HG02943 (cell line): ENCODE results near the gene HIPK2.

Experiments
- ATAC-seq: cut with Tn5 transposase; IDR thresholded peaks from one replicate; pipeline ENCODE4 v1.9.1; 2021; ENCODE audit warnings: mild to moderate bottlenecking, low read depth, moderate library complexity; ENCODE audit not compliant: unreplicated experiment

HIPK2 gene

GRCh38 chr7:139658908-139659675 lies 118.7 kb downstream of the HIPK2 start:
- no peak for ATAC-seq

DNA sequence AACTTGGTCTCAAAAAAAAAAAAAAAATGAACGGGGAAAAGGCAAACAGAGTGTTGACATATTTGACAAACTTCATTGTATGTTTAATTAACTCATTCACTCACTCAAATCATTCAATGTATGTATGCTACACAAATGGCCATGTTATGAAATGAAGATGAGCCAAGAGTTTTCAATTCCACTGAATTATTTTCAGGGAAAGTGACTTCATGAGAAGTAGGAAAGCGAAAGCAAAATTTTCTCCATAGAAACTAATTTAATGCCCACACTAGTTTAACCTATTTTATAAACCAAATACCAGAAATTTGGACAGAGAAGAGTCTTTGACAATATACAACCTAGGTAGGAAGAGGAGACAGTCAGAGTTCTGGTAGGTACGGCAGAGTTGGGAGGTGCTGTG lies 119.5 kb downstream of the HIPK2 start:
- no peak for ATAC-seq

- ATAC-seq = no peak
Observed at GRCh38 chr7:139657725-139658124, 120.1 kb downstream of the HIPK2 start.

DNA sequence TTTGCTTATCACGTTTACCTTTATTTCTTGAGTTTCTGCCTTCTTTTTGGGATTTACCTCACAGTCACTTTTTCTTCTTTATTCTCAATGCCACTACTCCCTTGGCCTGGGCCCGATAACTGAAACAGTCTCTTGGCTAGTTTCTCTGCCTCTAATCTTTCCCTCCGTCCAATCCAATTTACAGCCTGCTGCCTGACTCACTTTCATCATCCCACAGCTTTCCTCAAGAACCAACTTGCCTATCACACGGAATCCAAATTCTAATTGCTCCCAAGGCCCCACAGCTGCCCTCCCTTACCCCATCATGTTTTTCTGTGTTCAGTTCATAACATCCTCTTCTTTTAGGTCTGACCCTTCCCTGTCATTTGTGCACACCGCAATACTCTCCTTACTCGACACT lies 121.4 kb downstream of the HIPK2 start:
- no peak for ATAC-seq

- no peak for ATAC-seq
Observed at GRCh38 chr7:139655305-139655704, 122.5 kb downstream of the HIPK2 start.

- no peak for ATAC-seq
Observed at GRCh38 chr7:139654276-139655181, 123.3 kb downstream of the HIPK2 start.

GRCh38 chr7:139651914-139652313 lies 125.9 kb downstream of the HIPK2 start:
- ATAC-seq = no peak

- no peak for ATAC-seq
Observed at GRCh38 chr7:139651308-139651707, 126.5 kb downstream of the HIPK2 start.

DNA sequence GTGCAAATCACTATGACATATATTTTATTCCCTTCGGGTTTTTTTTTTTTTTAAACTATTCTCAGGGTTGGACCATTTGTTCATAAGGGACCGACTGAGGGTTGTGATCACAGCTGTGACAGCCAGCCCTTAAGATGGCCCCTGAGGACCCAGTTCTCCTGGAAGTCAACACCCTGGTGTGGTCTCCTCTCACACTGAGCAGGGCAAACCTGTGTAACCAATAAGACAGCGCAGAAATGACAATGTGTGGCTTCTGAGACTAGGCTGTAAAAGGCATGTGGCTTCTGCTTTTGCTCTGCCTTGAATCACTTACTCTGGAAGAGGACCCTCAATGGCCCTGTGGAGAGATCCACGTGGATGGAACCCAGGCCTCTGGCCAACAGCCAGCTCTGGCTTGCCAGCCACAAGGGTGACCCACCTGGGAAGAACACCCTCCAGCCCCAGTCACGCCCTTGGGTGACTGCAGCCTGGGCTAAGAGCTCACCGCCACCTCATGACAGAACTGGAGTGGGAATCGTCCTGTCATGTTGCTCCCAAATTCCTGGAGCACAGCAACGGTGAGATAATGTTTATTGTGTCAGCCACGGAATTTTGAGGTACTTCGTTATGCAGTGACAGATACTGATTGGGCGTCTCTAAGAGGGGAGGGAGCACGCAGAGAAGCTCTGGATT lies 127.2 kb downstream of the HIPK2 start:
- ATAC-seq = no peak

- peak; percentile 83 for ATAC-seq
Observed at GRCh38 chr7:139648941-139649425, 128.8 kb downstream of the HIPK2 start.

DNA sequence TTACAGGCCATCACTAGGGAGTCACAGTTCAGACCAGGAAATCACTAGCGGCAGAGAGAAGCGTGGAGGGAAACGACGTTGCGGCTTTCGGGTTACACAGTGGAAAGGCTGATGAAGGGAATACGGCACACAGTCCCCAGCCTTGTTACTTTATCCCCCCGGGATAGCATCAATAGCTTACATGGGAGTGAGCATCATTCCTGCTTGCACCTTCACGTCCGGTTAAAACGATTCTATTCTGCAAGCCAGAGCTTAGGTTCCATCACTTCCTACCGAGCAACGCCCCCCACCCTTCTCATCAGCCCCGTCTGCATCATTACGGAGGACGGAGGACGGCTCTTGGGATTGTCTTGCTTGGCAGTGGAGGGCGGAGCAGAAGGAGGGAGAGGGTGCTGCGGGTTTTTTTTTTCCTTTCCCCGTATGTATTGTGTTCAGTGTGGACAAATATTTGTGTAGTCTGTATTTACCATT lies 129.4 kb downstream of the HIPK2 start:
- ATAC-seq = peak; percentile 18

DNA sequence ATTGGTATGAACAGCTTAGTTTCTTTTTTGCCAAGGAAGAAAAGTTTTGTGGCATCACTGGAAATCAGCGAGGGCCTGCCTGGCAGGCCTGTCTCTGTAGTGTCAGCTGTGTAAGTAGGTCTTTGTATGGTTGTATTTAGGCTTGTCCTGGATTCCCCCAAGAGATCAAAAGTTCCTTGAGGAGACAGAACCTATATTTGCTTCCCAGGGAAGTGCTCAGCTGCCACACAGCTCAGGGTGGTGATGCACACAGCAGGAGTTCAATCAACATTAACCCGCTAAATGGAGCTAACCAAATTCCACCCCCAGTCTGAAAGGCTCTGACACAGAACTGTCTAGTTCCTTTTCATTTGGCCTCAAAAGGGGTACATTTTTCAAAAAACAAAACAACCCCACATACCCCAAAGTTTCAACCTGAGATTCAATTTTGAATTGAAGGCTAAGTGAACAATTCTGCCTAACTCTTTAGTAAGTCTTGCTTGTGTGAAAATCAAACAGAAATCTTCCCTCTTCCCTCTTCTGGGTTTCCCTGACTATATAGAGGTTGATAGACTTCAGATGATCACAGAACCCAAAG lies 129.9 kb downstream of the HIPK2 start:
- no peak for ATAC-seq

DNA sequence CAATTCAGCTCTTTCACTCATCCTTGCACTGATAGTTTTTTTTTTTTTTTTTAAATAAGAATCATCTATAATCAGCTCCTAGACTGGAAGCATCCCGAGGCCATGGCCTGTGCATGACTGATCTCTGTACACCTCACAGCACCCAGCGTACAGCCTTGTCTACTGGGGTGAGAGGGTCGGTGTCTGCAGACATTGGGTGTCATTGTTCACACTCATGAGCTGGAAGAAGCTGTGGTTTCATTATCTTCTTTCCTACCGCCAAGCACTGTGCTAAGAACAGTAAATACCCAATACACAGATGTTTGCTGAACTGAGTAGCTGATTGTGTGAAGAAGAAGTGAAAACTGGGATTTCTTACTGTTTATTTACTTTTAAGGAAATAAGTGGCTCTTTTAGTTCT lies 130.7 kb downstream of the HIPK2 start:
- no peak for ATAC-seq

DNA sequence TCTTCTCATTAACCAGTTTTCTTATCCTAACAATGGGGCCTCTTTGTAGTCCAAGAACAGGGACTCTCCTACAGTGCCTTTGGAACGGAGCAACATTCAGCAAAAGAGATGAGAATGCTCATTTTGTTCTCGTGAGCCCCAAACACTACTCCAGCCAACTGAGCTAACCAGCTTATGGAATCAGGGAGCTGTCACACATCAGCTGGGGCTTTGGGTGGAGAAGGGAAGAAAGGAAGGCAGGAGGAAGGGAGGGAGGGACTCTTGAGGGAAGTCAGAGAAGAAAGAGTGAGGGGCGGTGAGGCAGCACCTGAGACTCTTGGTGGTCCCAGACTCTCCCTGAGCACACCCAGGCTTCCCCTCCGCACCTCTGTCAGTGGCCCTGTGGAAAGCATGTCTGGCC lies 131.2 kb downstream of the HIPK2 start:
- ATAC-seq = no peak

DNA sequence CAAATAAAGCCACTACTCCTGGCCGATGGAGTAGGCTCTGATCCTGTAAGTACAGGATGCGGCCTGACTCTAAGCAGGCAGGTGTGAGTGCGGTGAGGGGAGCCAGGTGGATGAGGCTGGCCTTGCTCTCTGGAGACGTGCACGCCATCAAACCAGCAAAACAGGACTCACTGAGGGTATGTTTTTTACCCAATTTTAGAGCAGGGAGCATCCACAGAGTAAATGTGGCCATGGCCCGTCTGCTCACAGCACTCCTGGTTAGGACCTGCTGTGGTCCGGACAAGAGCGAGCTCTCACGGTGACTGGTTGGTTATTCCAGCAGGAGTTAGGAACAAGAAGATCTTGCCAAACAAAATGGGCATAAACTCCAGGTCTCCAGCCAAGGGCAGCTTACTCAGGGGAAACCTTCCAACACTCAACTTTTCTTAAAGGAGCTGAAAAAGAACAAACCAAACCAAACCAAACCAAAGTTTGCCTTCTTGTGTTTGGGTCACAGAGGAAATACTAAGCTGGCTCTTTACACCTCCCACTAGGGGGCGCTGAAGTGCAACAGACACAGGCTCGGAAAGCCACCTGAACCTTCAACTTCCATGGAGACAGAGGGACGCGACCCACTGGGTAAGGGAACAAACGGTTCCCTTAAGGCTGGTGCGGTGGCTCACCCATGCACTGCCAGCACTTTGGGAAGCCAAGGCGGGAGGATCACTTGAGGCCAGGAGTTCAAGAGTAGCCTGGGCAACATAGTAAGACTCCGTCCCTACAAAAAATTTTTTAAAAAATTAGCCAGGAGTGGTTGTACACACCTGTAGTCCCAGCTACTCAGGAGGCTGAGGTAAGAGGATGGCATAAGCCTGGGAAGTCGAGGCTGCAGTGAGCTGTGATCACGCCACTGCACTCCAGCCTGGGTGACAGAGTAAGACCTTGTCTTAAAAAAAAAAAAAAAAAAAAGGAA lies 131.9 kb downstream of the HIPK2 start:
- no peak for ATAC-seq

DNA sequence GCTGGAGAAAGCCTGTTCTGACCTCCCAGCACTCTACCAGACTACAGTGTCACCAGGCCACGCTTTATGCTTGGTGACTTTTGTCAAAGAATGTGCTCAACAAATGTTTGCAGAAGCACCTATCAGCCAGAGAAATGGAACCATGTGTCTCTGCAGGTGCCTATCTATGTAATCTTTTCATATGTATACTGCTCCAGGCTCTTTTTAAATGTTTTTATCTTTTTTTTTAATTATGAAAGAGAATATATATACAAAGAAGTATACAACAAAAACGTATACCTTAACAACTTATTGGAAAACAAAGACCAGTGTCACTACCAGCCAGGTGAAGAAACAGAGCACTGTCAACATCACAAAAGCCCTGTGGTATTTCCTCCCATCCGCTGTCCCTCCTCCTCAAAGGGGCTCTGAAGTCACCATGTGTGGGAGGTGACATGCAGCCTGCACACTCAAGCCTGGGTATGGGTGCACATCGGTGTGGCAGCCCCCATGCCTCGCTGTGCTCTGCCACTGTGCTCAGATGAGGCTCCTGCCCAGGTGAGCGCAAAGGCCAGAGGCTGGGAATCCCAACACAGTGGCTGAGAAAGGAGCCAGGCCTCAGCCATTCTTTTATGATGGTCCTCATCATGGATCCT lies 133.7 kb downstream of the HIPK2 start:
- ATAC-seq = no peak

- ATAC-seq = no peak
Observed at GRCh38 chr7:139642283-139642682, 135.5 kb downstream of the HIPK2 start.

DNA sequence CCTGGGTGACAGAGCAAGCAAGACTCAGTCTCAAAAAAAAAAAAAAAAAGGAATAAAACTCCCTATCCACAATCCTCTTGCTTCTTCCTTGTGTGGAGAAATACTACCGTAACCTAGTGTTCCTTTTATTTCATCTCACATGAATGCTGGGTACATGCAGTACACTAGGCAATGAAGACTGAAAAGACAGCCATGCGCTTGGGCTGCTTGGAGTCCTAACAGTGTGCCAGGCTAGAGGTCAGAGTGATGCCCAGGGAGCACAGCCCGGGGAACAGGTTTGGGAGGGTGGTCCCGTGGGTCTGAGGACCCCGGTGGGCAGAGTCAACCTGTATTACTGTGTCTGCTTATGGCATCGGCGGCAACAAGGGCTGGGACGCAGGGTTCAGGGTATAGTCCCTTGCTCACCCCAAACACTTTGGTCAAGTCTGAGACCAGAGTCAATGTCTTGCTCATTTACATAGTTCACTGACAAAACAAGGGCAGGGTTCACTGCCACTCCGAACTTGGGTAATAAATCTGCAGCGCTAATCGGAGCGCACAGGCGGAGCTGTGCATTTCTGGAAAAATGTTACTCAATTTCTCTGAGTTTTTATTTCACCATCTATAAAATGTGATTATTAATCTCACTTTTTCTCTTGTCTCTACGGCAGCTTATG lies 136.3 kb downstream of the HIPK2 start:
- no peak for ATAC-seq
